Activated naive CD4-positive, alpha-beta T cell (primary cell): Measurements from ENCODE around the gene NUMA1.
A peak's percentile ranks its signal among the peaks of the same experiment; 100 is the strongest.

Source experiments
- DNase-seq, 4 experiments: peaks; one replicate each; lab custom pipeline; 2025; lab: John Stamatoyannopoulos, UW

The NUMA1 gene

DNA sequence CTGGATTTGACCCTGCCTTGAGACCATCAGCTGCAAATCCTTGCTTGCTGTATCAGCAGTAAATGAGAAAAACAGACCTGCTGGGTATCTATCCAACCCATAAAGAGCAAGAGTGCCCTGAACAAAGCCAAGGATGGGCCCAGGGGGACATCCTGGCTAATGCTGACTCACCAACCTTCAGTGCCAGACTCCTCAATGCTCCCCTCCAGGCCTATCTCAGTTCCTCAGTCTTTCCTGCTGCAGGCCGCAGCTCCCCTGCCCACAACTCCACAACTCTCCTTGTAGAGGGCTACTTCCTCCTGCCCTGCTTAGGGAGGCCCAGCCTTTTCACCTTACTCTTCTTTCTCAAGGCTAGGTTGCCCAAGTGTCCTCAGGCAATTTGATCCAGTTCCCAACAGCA, 20.1 kb upstream of the NUMA1 start:
- no peak for DNase-seq

- DNase-seq, result no peak
These were observed 19.7 kb upstream of the NUMA1 start for GRCh38 chr11:72100009-72100408.

DNA sequence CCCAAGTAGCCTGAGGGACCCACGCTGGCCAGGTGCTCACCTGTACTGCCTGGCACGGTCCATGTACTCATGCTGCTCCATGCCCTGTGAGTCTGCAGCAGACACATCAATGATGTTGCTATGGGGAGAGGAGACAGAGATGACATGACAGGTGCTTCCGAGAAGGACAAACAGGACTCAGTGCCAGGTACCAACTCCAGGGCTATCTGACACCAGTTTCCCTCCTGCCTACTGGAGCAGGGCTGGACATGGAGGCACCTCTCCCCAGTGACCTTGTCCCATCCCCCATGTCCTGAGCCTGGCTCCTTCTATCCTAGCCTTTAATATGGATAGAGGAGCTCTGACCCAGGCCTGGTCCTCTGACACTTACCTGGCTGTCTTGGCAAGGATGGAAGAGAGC, 18.4 kb upstream of the NUMA1 start:
- DNase-seq, result no peak

DNA sequence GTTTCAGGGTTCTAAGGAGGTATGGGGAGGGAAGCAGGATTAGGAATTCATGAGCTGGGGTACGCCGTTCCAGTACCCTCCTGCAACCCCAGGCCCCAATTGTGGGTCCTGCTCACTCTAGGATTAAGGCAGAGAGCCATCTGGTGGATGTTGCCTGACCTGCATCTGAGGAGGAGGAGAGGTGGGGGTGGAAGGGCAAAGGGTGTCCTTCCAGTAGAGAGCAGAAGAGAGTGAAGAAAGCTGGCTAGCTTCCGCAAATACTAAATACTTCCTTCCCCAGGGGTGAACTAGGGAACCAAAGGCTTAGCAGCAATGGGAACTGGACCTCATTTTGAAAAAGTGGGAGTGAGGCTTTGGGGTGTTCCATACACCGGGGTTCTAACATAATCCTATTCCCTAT, 10.9 kb upstream of the NUMA1 start:
- peak in 3 of 4 experiments; percentile 14 to 67 (median 42) for DNase-seq

- DNase-seq, result no peak
These were observed 7.9 kb upstream of the NUMA1 start for GRCh38 chr11:72088076-72088808.

- no peak for DNase-seq
These were observed 5.4 kb upstream of the NUMA1 start for GRCh38 chr11:72085621-72086351.

DNA sequence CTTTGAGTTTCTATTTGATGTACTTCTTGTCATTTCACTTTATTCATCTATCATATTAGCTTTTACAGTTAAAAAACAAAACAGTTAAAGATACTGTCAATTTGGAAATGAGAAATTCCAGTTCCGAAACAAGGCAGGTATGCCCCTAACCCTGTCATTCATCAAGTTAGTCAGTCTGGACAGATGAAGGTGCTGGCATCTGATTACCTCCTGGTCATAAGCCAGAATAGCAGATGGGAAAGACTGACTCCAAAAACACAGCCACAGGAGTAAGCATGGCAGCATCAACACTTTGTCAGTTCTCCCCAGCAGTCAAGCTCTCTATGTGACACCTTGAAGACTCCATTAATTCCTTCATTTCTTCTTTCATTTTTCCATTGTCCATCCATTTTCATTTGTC, 4.6 kb upstream of the NUMA1 start:
- DNase-seq, result no peak

- no peak for DNase-seq
These were observed 3.7 kb upstream of the NUMA1 start for GRCh38 chr11:72084076-72084475.

- no peak for DNase-seq
These were observed 3.1 kb upstream of the NUMA1 start for GRCh38 chr11:72083414-72083813.

DNA sequence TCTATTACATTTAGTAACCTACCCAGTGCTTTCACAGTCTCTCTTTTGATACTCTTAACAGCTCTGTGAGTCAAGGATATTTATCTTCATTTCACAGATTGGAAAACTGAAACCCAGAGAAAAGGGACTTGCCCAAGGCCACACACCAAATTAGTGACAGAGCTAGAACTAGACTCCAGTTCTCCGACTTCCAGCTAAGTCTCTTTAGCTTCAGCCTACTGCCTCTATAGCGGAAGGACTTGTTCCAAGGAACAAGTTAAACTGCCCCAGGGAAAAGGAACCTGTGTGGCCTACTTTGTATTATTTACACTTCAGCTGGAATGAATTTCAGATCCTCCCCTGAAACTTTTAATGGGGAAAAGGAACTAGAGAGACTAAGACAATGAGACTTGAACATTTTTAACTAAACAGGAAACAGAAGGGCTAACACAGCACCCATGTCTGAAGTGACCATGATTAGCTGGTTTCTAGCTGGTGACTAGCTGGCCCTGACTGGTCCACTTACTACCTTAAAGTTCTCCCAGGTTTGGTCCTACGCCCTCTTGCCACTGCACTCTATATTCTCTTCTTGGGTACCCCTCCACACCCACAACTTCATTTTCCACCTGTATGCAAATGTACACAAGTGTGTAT, 1.6 kb upstream of the NUMA1 start:
- no peak for DNase-seq

GRCh38 chr11:72081184-72081644, 872 bp upstream of the NUMA1 start:
- no peak for DNase-seq

GRCh38 chr11:72079819-72080325, 470 bp downstream of the NUMA1 start:
- no peak for DNase-seq

DNA sequence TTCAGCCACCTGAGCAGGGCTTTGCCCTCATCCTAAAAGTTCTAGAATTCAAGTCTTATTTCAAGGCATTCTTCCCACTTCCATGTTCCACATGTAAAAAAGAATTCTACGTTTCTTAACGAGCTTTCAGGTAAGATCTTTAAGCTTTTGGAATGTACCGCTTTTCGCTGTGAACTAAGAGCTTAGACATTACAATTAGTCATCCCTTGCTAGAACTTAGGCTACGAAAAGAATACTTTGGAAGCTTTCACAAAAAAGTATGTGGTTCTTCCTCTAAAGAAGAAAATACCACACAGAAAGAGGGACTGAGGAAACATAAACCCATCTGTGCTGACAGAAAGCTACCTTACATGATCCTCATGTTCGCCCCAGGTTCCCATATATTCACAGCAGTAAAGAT, 1.9 kb downstream of the NUMA1 start:
- no peak for DNase-seq

DNA sequence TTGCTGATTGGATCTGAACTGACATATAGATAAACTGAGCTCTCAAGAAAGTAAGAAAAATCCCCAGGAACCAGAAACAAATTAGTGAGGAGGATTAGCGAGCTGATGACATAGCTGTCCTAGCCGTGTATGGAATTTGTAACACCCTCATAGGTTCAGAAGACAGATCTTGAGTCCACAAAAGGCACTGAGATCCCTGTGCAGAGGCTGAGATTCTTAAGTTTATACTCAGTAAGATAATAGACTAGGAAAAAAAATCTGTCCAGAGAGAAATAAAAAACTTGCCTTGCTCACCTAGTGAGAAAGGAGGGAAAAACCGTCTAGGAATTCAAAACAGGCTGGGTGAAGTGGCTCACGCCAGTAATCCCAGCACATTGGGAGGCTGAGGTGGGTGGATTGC, 4.6 kb downstream of the NUMA1 start:
- DNase-seq, result no peak

- DNase-seq, result no peak
These were observed 5.2 kb downstream of the NUMA1 start for GRCh38 chr11:72075109-72075508.

DNA sequence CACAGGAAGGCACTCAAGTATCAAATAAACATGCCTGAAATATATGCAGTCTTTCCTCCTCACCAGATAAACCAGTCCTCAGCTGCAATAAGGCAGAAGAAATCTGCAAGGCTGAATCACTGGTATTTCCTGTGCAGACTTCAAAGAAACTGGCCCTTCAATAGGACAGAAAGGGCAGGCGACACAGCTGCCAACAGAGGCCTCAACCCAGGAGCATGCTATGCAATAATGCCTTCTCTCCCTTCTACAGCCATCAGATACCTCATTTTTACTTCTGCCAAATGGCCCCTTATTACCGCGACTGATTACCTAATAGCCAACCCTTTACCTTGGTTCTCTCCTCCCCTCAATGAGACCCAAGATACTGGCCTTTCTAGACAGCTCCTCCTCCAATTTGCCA, 8.0 kb downstream of the NUMA1 start:
- DNase-seq, result no peak

DNA sequence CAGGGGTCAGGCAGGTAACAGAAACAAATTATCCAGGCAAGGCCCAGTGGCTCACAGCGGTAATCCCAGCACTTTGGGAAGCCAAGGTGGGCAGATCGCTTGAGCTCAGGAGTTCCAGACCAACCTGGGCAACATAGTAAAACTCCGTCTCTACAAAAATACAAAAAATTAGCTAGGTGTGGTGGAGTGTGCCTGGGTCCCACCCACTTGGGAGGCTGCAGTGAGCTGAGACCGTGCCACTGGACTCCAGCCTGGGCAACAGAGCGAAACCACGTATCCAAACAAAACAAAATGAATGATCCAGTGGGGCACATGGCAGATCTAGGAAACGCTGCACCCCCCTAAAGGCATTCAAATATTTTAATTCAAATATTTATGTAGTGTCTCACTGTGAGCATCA, 9.9 kb downstream of the NUMA1 start:
- DNase-seq, result no peak

GRCh38 chr11:72069787-72070251, 10.5 kb downstream of the NUMA1 start:
- no peak for DNase-seq

DNA sequence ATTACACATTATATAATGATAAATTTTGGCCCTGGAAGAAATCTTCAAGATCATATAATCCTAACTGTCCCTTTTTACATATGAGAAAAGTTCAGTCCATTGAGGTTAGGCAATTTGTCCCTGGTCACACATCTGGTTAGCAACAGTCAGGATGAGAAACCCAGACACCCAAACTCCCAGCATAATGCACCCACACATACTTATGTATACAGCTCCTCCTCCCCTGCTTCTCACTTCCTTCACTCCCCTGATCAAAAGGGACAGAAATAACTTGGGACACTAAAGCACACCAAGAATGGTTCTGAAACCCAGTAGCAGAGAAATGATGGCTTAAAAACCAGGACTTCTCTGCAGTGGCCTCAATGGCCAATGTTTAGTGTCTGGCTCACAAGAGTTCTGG, 11.1 kb downstream of the NUMA1 start:
- no peak for DNase-seq

DNA sequence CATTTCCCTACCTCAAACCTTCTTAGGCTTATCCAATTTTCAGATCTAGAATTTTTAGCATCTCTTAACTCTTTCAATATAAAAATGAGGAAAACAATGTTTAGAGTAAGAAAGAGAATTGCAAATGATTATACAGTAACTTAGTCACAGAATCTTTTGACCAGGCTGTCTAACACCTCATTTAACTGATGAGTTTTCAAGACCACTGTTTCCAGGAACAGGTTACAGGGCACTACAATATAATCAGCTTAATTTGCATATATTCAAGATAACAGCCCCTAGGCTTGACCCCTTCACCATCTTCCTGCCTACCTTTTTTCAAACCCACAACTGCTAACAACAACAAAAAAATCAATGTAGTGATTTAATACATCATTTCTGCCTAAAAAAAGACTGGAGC, 12.7 kb downstream of the NUMA1 start:
- DNase-seq, result no peak

DNA sequence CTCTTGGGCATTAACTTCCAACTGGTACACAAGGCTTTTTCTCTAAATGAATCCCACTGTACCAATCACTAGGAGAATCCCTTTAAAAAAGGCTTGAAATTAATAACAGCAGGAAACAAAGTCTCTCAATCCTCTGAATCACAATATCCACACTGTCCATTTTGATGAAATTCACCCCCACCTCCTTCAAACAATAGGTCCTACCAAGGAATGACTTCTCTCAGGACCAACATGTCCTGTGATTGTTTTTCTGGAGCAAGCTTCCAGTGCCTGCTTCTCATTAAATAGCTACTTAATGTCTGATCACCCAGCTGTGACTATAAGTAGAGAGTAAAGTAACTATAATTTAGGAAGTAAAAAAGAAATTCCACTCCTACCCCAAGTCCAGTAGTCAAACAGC, 13.1 kb downstream of the NUMA1 start:
- DNase-seq, result no peak

GRCh38 chr11:72066855-72067254, 13.5 kb downstream of the NUMA1 start:
- DNase-seq, result no peak
